Nephron progenitor cell (in vitro differentiated cells): Measurements from ENCODE around the gene FLCN.

Source experiments
- DNase-seq: peaks from one replicate; pipeline ENCODE4 v3.0.0; 2021
- H3K27ac Mint-ChIP-seq: 2 replicates; pipeline ENCODE4 v1.8.0; 2021; ENCODE audit warnings: mild to moderate bottlenecking, moderate library complexity, mixed read lengths
- H3K27me3 Mint-ChIP-seq: 2 replicates; pipeline ENCODE4 v1.8.0; 2021; ENCODE audit warnings: mild to moderate bottlenecking, low read depth, mixed read lengths; ENCODE audit not compliant: poor library complexity
- H3K36me3 Mint-ChIP-seq: 2 replicates; pipeline ENCODE4 v1.8.0; 2021; ENCODE audit warnings: low read depth, mixed read lengths
- H3K4me1 Mint-ChIP-seq: 2 replicates; pipeline ENCODE4 v1.8.0; 2021; ENCODE audit warnings: mixed read lengths
- H3K4me3 Mint-ChIP-seq: 2 replicates; pipeline ENCODE4 v1.8.0; 2021; ENCODE audit warnings: mild to moderate bottlenecking, moderate library complexity, mixed read lengths
- H3K9me3 Mint-ChIP-seq: 2 replicates; pipeline ENCODE4 v1.8.0; 2021; ENCODE audit warnings: mild to moderate bottlenecking, moderate library complexity, mixed read lengths
- TF ChIP-seq, protein P1 (sequence below): fragments of 200-600 bp; sonication (generic); IDR thresholded peaks from 2 replicates; pipeline ENCODE4 v1.5.0; 2021; ENCODE audit warnings: antibody characterized with exemption

The FLCN gene

GRCh38 chr17:17167986-17168385 lies 69.0 kb downstream of the FLCN start:
- Mint-ChIP-seq H3K27ac (no peak overlapping the region), H3K4me1 (peaks cover 26% of the 10 kb centered on the region), H3K9me3 (no peaks in the 10 kb centered on the region), H3K36me3 (peaks cover 37% of the 10 kb centered on the region), H3K27me3 (no peaks in the 10 kb centered on the region), H3K4me3 (no peak overlapping the region)
- TF ChIP-seq, protein P1, sequence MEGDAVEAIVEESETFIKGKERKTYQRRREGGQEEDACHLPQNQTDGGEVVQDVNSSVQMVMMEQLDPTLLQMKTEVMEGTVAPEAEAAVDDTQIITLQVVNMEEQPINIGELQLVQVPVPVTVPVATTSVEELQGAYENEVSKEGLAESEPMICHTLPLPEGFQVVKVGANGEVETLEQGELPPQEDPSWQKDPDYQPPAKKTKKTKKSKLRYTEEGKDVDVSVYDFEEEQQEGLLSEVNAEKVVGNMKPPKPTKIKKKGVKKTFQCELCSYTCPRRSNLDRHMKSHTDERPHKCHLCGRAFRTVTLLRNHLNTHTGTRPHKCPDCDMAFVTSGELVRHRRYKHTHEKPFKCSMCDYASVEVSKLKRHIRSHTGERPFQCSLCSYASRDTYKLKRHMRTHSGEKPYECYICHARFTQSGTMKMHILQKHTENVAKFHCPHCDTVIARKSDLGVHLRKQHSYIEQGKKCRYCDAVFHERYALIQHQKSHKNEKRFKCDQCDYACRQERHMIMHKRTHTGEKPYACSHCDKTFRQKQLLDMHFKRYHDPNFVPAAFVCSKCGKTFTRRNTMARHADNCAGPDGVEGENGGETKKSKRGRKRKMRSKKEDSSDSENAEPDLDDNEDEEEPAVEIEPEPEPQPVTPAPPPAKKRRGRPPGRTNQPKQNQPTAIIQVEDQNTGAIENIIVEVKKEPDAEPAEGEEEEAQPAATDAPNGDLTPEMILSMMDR: no peak
- DNase-seq: no peak

GRCh38 chr17:17167356-17167755 lies 69.6 kb downstream of the FLCN start:
- Mint-ChIP-seq H3K4me3 (no peak overlapping the region), H3K27ac (peak overlapping the region; percentile 62)

DNA sequence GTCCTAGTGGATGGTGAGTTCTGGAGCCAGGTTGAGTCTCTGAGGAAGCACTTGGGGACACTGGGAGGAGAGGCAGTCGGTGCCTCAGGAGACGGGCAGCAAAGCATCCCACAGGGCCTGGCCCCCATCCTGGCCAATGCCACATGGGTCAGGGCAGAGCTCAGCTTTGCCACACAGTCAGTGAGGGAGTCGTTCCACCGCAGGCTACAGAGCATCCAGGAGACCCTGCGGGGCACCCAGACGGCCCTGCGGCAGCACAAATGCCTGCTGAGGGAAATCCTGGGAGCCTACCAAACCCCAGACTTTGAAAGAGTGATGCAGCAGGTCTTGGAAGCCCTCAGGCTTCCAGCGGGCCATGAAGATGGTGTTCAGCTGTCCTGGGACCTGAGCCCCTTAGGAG lies 70.5 kb downstream of the FLCN start:
- no peak overlapping the region for H3K27ac Mint-ChIP-seq
- TF ChIP-seq, protein P1: no peak
- H3K4me3 Mint-ChIP-seq: no peak overlapping the region
- H3K27me3 Mint-ChIP-seq: no peaks in the 10 kb centered on the region
- no peak for DNase-seq
- H3K36me3 Mint-ChIP-seq: peaks cover 42% of the 10 kb centered on the region
- no peaks in the 10 kb centered on the region for H3K9me3 Mint-ChIP-seq
- peaks cover 17% of the 10 kb centered on the region for H3K4me1 Mint-ChIP-seq

More at GRCh38 chr17:17167356-17167755, 69.6 kb downstream of the FLCN start:
- no peaks in the 10 kb centered on the region for H3K27me3 Mint-ChIP-seq
- TF ChIP-seq, protein P1: no peak
- DNase-seq: no peak
- H3K4me1 Mint-ChIP-seq: peaks cover 26% of the 10 kb centered on the region
- H3K9me3 Mint-ChIP-seq: no peaks in the 10 kb centered on the region
- peaks cover 37% of the 10 kb centered on the region for H3K36me3 Mint-ChIP-seq

DNA sequence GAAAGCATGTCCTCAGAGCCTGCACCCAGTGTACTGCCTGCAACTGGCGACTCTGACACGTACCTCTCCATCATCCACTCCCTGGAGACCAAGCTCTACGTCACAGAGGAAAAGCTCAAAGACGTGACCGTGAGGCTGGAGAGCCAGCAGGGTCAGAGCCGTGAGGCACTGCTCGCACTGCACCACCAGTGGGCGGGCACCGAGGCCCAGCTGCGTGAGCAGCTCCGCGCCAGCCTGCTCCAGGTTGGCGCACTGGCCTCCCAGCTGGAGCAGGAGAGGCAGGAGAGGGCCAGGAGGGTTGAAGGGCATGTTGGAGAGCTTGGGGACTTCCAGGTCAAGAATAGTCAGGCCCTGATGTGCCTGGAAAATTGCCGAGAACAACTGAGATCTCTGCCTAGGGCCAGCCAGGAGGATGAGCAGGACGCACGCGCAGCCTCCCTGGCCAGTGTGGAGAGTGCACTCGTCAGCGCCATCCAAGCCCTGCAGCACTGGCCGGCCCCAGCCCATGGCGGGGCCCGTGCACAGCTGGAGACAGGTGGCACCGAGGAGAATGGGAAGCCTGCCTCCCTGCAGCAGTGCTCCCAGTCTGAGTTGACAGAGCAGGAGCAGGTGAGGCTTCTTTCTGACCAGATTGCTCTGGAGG lies 71.2 kb downstream of the FLCN start:
- TF ChIP-seq, protein P1: no peak
- Mint-ChIP-seq H3K9me3 (no peaks in the 10 kb centered on the region), H3K27me3 (no peaks in the 10 kb centered on the region), H3K4me3 (no peak overlapping the region), H3K27ac (no peak overlapping the region), H3K4me1 (peaks cover 10% of the 10 kb centered on the region), H3K36me3 (peaks cover 47% of the 10 kb centered on the region)
- DNase-seq: no peak

DNA sequence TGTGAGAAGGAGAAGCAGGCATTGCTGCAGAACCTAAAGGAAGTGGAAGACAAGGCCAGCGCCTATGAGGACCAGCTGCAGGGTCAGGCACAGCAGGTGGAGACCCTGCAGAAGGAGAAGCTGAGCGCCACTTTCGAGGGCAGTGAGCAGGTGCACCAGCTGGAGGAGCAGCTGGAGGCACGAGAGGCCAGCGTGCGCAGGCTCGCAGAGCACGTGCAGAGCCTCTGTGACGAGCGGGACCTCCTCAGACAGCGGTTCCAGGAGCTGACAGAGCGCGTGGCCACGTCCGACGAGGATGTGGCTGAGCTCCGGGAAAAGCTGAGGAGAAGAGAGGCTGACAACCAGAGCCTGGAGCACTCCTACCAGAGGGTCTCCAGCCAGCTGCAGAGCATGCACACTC lies 72.3 kb downstream of the FLCN start:
- Mint-ChIP-seq H3K36me3 (peaks cover 54% of the 10 kb centered on the region), H3K27me3 (no peaks in the 10 kb centered on the region), H3K27ac (no peak overlapping the region), H3K4me1 (peaks cover 8% of the 10 kb centered on the region), H3K9me3 (no peaks in the 10 kb centered on the region), H3K4me3 (no peak overlapping the region)
- no peak for DNase-seq
- TF ChIP-seq, protein P1: no peak

GRCh38 chr17:17164156-17164555 lies 72.8 kb downstream of the FLCN start:
- TF ChIP-seq, protein P1: no peak
- no peak overlapping the region for H3K27ac Mint-ChIP-seq
- no peak overlapping the region for H3K4me3 Mint-ChIP-seq
- H3K9me3 Mint-ChIP-seq: no peaks in the 10 kb centered on the region
- peaks cover 54% of the 10 kb centered on the region for H3K36me3 Mint-ChIP-seq
- H3K4me1 Mint-ChIP-seq: peaks cover 8% of the 10 kb centered on the region
- H3K27me3 Mint-ChIP-seq: no peaks in the 10 kb centered on the region
- no peak for DNase-seq
